ENCODE measurements around the gene COL25A1.
"Not testable (repeated sequence)": the region's sequence is repeated elsewhere in the genome, so short reads cannot be mapped to it uniquely, and the experiment has no call there.

COL25A1 gene

GRCh38 chr4:109009909-109010308, 292.5 kb downstream of the COL25A1 start:
- no peak for DNase-seq (ENCODE audit: low spot score)

GRCh38 chr4:109007976-109008375, 294.5 kb downstream of the COL25A1 start:
- no peak for DNase-seq (ENCODE audit: low spot score)

GRCh38 chr4:109005523-109005922, 296.9 kb downstream of the COL25A1 start:
- no peak for DNase-seq (ENCODE audit: low spot score)

- DNase-seq (ENCODE audit: low spot score): no peak
Measured at GRCh38 chr4:109004418-109004817, 298.0 kb downstream of the COL25A1 start.

GRCh38 chr4:109003964-109004363, 298.5 kb downstream of the COL25A1 start:
- no peak for DNase-seq (ENCODE audit: low spot score)

- DNase-seq (ENCODE audit: low spot score): no peak
Measured at GRCh38 chr4:108991551-108992328, 310.7 kb downstream of the COL25A1 start.

- DNase-seq (ENCODE audit: low spot score): no peak
Measured at GRCh38 chr4:108988464-108989195, 313.8 kb downstream of the COL25A1 start.

GRCh38 chr4:108984495-108984894, 318.0 kb downstream of the COL25A1 start:
- DNase-seq (ENCODE audit: low spot score): not testable (repeated sequence)

- no peak for DNase-seq (ENCODE audit: low spot score)
Measured at GRCh38 chr4:108982402-108983185, 319.9 kb downstream of the COL25A1 start.

- no peak for DNase-seq (ENCODE audit: low spot score)
Measured at GRCh38 chr4:108980455-108981239, 321.8 kb downstream of the COL25A1 start.

GRCh38 chr4:108979759-108980158, 322.7 kb downstream of the COL25A1 start:
- DNase-seq (ENCODE audit: low spot score): no peak

- DNase-seq (ENCODE audit: low spot score): no peak
Measured at GRCh38 chr4:108978066-108978465, 324.4 kb downstream of the COL25A1 start.

- DNase-seq (ENCODE audit: low spot score): no peak
Measured at GRCh38 chr4:108972613-108973283, 329.7 kb downstream of the COL25A1 start.

GRCh38 chr4:108971473-108971872, 331.0 kb downstream of the COL25A1 start:
- DNase-seq (ENCODE audit: low spot score): no peak

- no peak for DNase-seq (ENCODE audit: low spot score)
Measured at GRCh38 chr4:108965472-108966076, 336.9 kb downstream of the COL25A1 start.

- DNase-seq (ENCODE audit: low spot score): no peak
Measured at GRCh38 chr4:108965016-108965415, 337.4 kb downstream of the COL25A1 start.

GRCh38 chr4:108963910-108964309, 338.5 kb downstream of the COL25A1 start:
- DNase-seq (ENCODE audit: low spot score): no peak

GRCh38 chr4:108959491-108959890, 343.0 kb downstream of the COL25A1 start:
- DNase-seq (ENCODE audit: low spot score): no peak

- DNase-seq (ENCODE audit: low spot score): no peak
Measured at GRCh38 chr4:108954880-108955279, 347.6 kb downstream of the COL25A1 start.

- no peak for DNase-seq (ENCODE audit: low spot score)
Measured at GRCh38 chr4:108953941-108954340, 348.5 kb downstream of the COL25A1 start.
